Breast epithelium (tissue), 4 donors: ENCODE measurements around the gene NOX3. TPM values are rescaled to one million over a fixed set of nuclear protein-coding genes. Genes with fewer than 3 reads are reported as not detected.

ENCODE experiments used
- DNase-seq, 2 donors: peaks; one replicate each; pipeline ENCODE4 v3.0.0-alpha.2; 2019; ENCODE audit warnings: low spot score in 2 of 2
- H3K27ac ChIP-seq, 2 donors: fragments of 200-600 bp; sonication (generic) in 1 of 2; one replicate each; pipeline ENCODE4 v1.5.1; 2016 to 2019; ENCODE audit warnings: mild to moderate bottlenecking in 1 of 2
- H3K27me3 ChIP-seq, 2 donors: fragments of 200-600 bp; sonication (generic) in 1 of 2; one replicate each; pipeline versions ENCODE4 v1.5.1 to v1.6.0; 2017 to 2019; ENCODE audit warnings: control low read depth in 1 of 2, mild to moderate bottlenecking in 1 of 2
- H3K36me3 ChIP-seq: fragments of 200-600 bp; one replicate; pipeline ENCODE4 v1.5.1; 2019
- H3K4me1 ChIP-seq, 2 donors: fragments of 200-600 bp; sonication (generic); one replicate each; pipeline ENCODE4 v1.5.1; 2016 to 2019; ENCODE audit warnings: control low read depth in 1 of 2
- H3K4me3 ChIP-seq, 3 donors: fragments of 200-600 bp; sonication (generic); 1 replicate in 2 of 3; 2 replicates in 1 of 3; pipeline ENCODE4 v1.5.1; 2016 to 2019; ENCODE audit warnings: mild to moderate bottlenecking in 3 of 3, moderate library complexity in 2 of 3
- H3K9me3 ChIP-seq, 2 donors: fragments of 200-600 bp; sonication (generic) in 1 of 2; one replicate each; pipeline ENCODE4 v1.5.1; 2016 to 2019; ENCODE audit warnings: control low read depth in 1 of 2
- POLR2A ChIP-seq: fragments of 450-650 bp; IDR thresholded peaks from one replicate; pipeline ENCODE4 v1.6.1; 2016; ENCODE audit warnings: antibody characterized with exemption, mild to moderate bottlenecking, moderate library complexity
- POLR2AphosphoS5 ChIP-seq, 3 donors: sonication (generic); formaldehyde crosslinking; IDR thresholded peaks; one replicate each; pipeline ENCODE4 v1.6.1; 2017; ENCODE audit warnings: antibody characterized with exemption in 3 of 3
- intact Hi-C: fragments of 100-400 bp; cut with DNase I; formaldehyde crosslinking; loops from one replicate; pipeline ENCODE4 v1.15.1; 2023; ENCODE audit warnings: low total_unique reads
- total RNA-seq, 3 donors: library from RNA; depleted of rRNA; stranded (reverse); fragments of >200 nt; gene quantifications; one replicate each; pipeline ENCODE4 v1.1.0, GENCODE V29; 2016
- TF ChIP-seq, protein P1 (sequence below), 3 donors: fragments of 450-650 bp; IDR thresholded peaks; one replicate each; pipeline ENCODE4 v1.5.1; 2016 to 2017; ENCODE audit warnings: antibody characterized with exemption in 3 of 3, mild to moderate bottlenecking in 3 of 3, moderate library complexity in 3 of 3

The NOX3 gene
- total RNA-seq, 3 donors from 2014 or later = not detected

DNA sequence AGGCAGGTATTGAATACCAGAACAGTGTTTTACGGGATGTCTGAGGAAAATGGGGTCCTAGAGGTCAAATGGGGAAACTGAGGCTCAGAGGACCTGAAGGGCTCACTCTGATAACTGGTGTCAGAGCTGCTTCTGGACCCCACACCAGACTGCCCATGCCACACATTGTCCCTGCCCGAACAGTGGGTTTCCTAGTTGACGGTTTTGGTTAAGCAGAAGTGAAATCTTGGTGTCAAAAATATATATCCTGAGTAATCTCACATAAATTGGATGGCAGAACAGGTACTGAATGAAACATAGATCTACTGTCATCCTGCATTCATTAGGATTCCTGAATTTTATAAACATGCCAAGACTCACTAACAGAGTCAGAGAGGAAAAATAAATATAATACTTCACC, 16.3 kb downstream of the NOX3 start:
- Histone ChIP-seq H3K4me1 (peaks cover 0 to 2% of the 10 kb centered on the region in 2 donors), H3K9me3 (no peaks in the 10 kb centered on the region), H3K27ac (no peak overlapping the region), H3K4me3 (no peak overlapping the region), H3K27me3 (no peaks in the 10 kb centered on the region), H3K36me3 (no peaks in the 10 kb centered on the region)
- TF ChIP-seq, protein P1, sequence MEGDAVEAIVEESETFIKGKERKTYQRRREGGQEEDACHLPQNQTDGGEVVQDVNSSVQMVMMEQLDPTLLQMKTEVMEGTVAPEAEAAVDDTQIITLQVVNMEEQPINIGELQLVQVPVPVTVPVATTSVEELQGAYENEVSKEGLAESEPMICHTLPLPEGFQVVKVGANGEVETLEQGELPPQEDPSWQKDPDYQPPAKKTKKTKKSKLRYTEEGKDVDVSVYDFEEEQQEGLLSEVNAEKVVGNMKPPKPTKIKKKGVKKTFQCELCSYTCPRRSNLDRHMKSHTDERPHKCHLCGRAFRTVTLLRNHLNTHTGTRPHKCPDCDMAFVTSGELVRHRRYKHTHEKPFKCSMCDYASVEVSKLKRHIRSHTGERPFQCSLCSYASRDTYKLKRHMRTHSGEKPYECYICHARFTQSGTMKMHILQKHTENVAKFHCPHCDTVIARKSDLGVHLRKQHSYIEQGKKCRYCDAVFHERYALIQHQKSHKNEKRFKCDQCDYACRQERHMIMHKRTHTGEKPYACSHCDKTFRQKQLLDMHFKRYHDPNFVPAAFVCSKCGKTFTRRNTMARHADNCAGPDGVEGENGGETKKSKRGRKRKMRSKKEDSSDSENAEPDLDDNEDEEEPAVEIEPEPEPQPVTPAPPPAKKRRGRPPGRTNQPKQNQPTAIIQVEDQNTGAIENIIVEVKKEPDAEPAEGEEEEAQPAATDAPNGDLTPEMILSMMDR (IDR thresholded peaks at IDR 0.05) = no peak
- TF ChIP-seq POLR2AphosphoS5 (IDR thresholded peaks at IDR 0.05) (no peak), POLR2A (no peak)
- no peak for DNase-seq
- intact Hi-C loops = no loop called here

DNA sequence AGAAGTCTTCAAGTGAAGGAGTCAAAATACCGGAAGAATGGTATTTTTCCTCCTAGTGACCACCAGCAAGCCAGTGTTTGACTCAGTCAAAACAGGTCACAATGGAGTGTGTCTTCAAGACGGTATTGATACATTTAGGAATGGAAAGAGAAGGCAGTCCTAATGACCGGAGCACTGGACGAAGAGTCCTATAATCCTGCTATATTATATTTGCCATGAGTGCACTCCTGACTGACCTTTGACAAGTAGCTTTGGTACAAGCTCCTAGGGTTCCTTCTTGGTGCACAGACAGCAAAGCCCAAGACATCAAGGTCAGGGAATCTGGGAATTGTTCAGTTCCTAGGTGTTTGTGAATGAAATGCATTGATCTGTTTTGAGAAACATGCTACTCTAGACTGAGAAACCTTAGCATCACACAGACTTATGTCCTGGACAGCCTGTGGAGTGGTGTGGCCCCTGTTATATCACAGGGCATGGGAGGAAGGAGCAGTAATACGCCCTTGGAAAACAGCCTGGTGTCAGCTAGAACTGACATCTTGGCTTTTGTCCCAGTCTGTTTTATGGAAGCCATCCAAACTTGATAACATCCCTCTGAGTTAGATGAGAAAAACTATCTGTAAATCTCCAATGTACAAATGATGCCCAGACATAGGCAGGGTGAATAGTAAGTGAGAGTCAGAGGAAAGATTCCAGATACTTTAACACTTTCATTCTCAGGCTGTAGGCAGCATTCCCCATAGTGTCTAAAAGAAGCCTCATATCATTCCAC, 18.5 kb downstream of the NOX3 start:
- Histone ChIP-seq H3K4me1 (peaks cover 0 to 2% of the 10 kb centered on the region in 2 donors), H3K27me3 (no peaks in the 10 kb centered on the region), H3K27ac (no peak overlapping the region), H3K4me3 (no peak overlapping the region), H3K36me3 (no peaks in the 10 kb centered on the region), H3K9me3 (no peaks in the 10 kb centered on the region)
- intact Hi-C loops = no loop called here
- TF ChIP-seq, protein P1 (IDR thresholded peaks at IDR 0.05) = no peak
- TF ChIP-seq POLR2AphosphoS5 (IDR thresholded peaks at IDR 0.05) (no peak), POLR2A (no peak)
- DNase-seq = no peak

DNA sequence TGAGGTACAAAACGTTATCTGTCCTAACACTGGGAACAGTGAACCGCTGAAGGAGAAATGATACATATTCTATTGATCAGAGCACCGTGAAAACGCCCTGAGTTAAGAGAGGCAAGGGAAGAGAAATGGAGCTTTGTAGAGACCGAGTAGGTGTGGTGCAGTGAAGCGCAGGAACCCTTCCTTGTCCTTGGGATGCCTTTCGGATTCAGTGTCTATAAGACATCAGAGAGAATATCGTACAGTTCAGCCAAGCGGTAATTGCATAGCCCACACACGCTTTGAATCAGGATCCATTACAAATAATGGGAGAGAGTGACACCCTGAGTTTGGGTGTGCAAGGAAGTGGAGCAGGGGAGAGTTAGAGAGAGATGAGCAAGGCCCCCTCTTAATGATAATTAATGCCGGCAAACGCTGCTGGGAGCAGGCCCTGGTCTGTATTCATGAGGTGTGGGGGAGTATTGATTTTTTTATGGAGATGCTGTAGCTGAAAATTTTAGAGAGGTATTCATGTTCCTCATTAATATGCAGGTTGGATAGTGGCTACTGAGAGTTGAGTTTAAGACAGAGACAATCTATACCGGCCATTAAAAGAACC, 20.7 kb downstream of the NOX3 start:
- Histone ChIP-seq H3K27ac (no peak overlapping the region), H3K9me3 (no peaks in the 10 kb centered on the region), H3K4me1 (peaks cover 0 to 2% of the 10 kb centered on the region in 2 donors), H3K36me3 (no peaks in the 10 kb centered on the region), H3K27me3 (no peaks in the 10 kb centered on the region), H3K4me3 (no peak overlapping the region)
- TF ChIP-seq POLR2A (no peak), POLR2AphosphoS5 (IDR thresholded peaks at IDR 0.05) (no peak)
- TF ChIP-seq, protein P1 (IDR thresholded peaks at IDR 0.05) = no peak
- DNase-seq = no peak
- intact Hi-C loops = no loop called here

DNA sequence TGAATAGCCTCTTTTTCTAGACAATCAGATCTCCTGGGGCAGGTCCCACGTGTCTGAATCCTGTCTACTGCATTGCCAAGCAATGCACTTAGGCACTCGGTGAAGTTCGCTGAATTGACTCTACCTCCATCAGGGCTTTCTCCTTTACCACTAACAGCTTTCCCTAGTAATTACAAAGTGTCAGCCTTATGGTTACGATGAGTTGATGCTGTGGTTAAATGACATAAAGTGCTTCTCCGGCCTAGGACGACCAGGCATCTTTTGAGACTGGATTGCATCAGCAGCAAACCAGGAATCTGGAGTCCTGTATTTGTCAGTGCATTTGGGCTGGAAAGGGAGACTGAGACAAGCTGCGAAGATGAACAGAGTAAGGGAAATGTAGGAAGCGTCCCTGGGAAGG, 21.5 kb downstream of the NOX3 start:
- intact Hi-C loops = no loop called here
- H3K4me3 ChIP-seq = no peak overlapping the region
- DNase-seq = no peak
- H3K27ac ChIP-seq = no peak overlapping the region
- no peak for TF ChIP-seq POLR2AphosphoS5 (IDR thresholded peaks at IDR 0.05)
- no peak for TF ChIP-seq POLR2A
- TF ChIP-seq, protein P1 (IDR thresholded peaks at IDR 0.05) = no peak
- H3K9me3 ChIP-seq = no peaks in the 10 kb centered on the region
- no peaks in the 10 kb centered on the region for H3K36me3 ChIP-seq
- H3K4me1 ChIP-seq = peaks cover 0 to 2% of the 10 kb centered on the region in 2 donors
- no peaks in the 10 kb centered on the region for H3K27me3 ChIP-seq

DNA sequence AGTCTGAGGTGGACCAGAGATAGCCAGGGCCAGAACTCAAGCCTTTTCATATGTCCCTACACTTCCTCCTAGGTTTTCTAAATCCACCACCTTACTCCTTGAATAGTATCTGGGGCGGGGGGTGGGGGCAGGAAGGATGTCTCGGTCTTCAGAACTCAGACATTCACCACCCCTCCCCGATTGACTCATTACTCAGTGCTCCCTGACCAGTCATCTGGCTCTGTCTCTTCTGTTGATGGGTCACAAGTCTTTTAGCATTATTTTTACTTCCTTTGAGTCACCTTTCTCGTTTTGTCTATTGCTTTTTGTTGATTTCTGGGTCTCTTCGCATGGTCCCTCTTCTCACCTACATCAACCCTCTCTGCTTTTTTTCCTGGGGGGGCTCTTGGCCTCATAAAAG, 23.3 kb downstream of the NOX3 start:
- no peak overlapping the region for H3K27ac ChIP-seq
- no peak for TF ChIP-seq POLR2AphosphoS5 (IDR thresholded peaks at IDR 0.05)
- TF ChIP-seq POLR2A = no peak
- TF ChIP-seq, protein P1 (IDR thresholded peaks at IDR 0.05) = no peak
- no peaks in the 10 kb centered on the region for H3K9me3 ChIP-seq
- H3K36me3 ChIP-seq = no peaks in the 10 kb centered on the region
- DNase-seq = no peak
- no peaks in the 10 kb centered on the region for H3K27me3 ChIP-seq
- H3K4me1 ChIP-seq = peaks cover 0 to 2% of the 10 kb centered on the region in 2 donors
- intact Hi-C loops = no loop called here
- H3K4me3 ChIP-seq = no peak overlapping the region
